Lower lobe of right lung (tissue), 2 donors: Measurements from ENCODE around the gene SEC16B. TPM values are rescaled to one million over a fixed set of nuclear protein-coding genes. Genes with fewer than 3 reads are reported as not detected.
A peak's percentile ranks its signal among the peaks of the same experiment; 100 is the strongest.
"Not testable (repeated sequence)": the region's sequence is repeated elsewhere in the genome, so short reads cannot be mapped to it uniquely, and the experiment has no call there.

Experiments used
- ATAC-seq, 2 donors: fragments of 200-7000 bp; cut with Tn5 transposase; one replicate each; pipeline ENCODE4 v1.9.1; 2020 to 2022; ENCODE audit warnings: mild to moderate bottlenecking in 2 of 2, moderate library complexity in 2 of 2
- DNase-seq: peaks from one replicate; pipeline ENCODE4 v3.0.0-alpha.2; 2020
- H3K27ac ChIP-seq: fragments of 200-600 bp; one replicate; pipeline ENCODE4 v1.8.0; 2022
- H3K27me3 ChIP-seq: fragments of 200-600 bp; one replicate; pipeline ENCODE4 v1.8.0; 2022; ENCODE audit warnings: low read depth
- H3K36me3 ChIP-seq: fragments of 200-600 bp; one replicate; pipeline ENCODE4 v1.8.0; 2022; ENCODE audit warnings: mild to moderate bottlenecking
- H3K4me1 ChIP-seq: fragments of 200-600 bp; one replicate; pipeline ENCODE4 v1.8.0; 2022
- H3K4me3 ChIP-seq: fragments of 200-600 bp; one replicate; pipeline ENCODE4 v1.8.0; 2022; ENCODE audit warnings: mild to moderate bottlenecking
- H3K9me3 ChIP-seq: fragments of 200-600 bp; one replicate; pipeline ENCODE4 v1.8.0; 2022
- CTCF ChIP-seq: fragments of 200-600 bp; IDR thresholded peaks from one replicate; pipeline ENCODE4 v1.8.0; 2022; ENCODE audit warnings: antibody characterized with exemption, mild to moderate bottlenecking
- intact Hi-C: fragments of 100-400 bp; cut with DNase I; formaldehyde crosslinking; loops from one replicate; pipeline ENCODE4 v1.11.0; 2022
- total RNA-seq: library from RNA; stranded (reverse); fragmentation: NEBNext Ultra II Directional; extraction: Animal tissue kit (Norgen Biotek cat#: 25700); gene quantifications from one replicate; pipeline ENCODE4 v1.2.1, GENCODE V29; 2021
- donor health status: DM: no; HTN: yes; CAD: no; lungs with severe emphysema.

SEC16B gene
- total RNA-seq, 1 donor from 2014 or later = 1.9 TPM

GRCh38 chr1:177998696-177999631, 29.1 kb upstream of the SEC16B start:
- H3K9me3 ChIP-seq = no peaks in the 10 kb centered on the region
- TF ChIP-seq CTCF = no peak
- no peak for ATAC-seq
- intact Hi-C loops = no loop called here
- no peaks in the 10 kb centered on the region for H3K27me3 ChIP-seq
- no peaks in the 10 kb centered on the region for H3K4me1 ChIP-seq
- no peak overlapping the region for H3K27ac ChIP-seq
- H3K4me3 ChIP-seq = no peak overlapping the region
- DNase-seq = no peak
- H3K36me3 ChIP-seq = no peaks in the 10 kb centered on the region

- no peak for TF ChIP-seq CTCF
- H3K4me3 ChIP-seq = no peak overlapping the region
- H3K9me3 ChIP-seq = no peaks in the 10 kb centered on the region
- ATAC-seq (peak in 1 of 2 donors; percentile 17), DNase-seq (no peak)
- no peaks in the 10 kb centered on the region for H3K27me3 ChIP-seq
- intact Hi-C loops = no loop called here
- no peaks in the 10 kb centered on the region for H3K4me1 ChIP-seq
- no peak overlapping the region for H3K27ac ChIP-seq
- H3K36me3 ChIP-seq = no peaks in the 10 kb centered on the region
Measured at GRCh38 chr1:177996957-177997356, 27.1 kb upstream of the SEC16B start.

- no peaks in the 10 kb centered on the region for H3K27me3 ChIP-seq
- intact Hi-C loops = no loop called here
- H3K27ac ChIP-seq = no peak overlapping the region
- no peaks in the 10 kb centered on the region for H3K9me3 ChIP-seq
- no peak overlapping the region for H3K4me3 ChIP-seq
- ATAC-seq (no peak), DNase-seq (no peak)
- no peak for TF ChIP-seq CTCF
- no peaks in the 10 kb centered on the region for H3K36me3 ChIP-seq
- no peaks in the 10 kb centered on the region for H3K4me1 ChIP-seq
Measured at GRCh38 chr1:177995369-177995768, 25.5 kb upstream of the SEC16B start.

GRCh38 chr1:177986281-177986680, 16.4 kb upstream of the SEC16B start:
- H3K4me1 ChIP-seq, H3K27me3 ChIP-seq, H3K9me3 ChIP-seq, intact Hi-C loops, ATAC-seq, H3K36me3 ChIP-seq, H3K27ac ChIP-seq, DNase-seq, H3K4me3 ChIP-seq: not testable (repeated sequence)

- intact Hi-C loops = no loop called here
- ATAC-seq = no peak
- H3K27ac ChIP-seq = no peak overlapping the region
- no peaks in the 10 kb centered on the region for H3K36me3 ChIP-seq
- no peak for TF ChIP-seq CTCF
- peaks cover 5% of the 10 kb centered on the region for H3K9me3 ChIP-seq
- DNase-seq = no peak
- H3K4me1 ChIP-seq = no peaks in the 10 kb centered on the region
- no peaks in the 10 kb centered on the region for H3K27me3 ChIP-seq
- no peak overlapping the region for H3K4me3 ChIP-seq
Measured at GRCh38 chr1:177984761-177985160, 14.9 kb upstream of the SEC16B start.

GRCh38 chr1:177984136-177984525, 14.3 kb upstream of the SEC16B start:
- no peak for TF ChIP-seq CTCF
- intact Hi-C loops = no loop called here
- Histone ChIP-seq H3K36me3 (no peaks in the 10 kb centered on the region), H3K27me3 (no peaks in the 10 kb centered on the region), H3K4me1 (no peaks in the 10 kb centered on the region), H3K4me3 (no peak overlapping the region), H3K9me3 (no peaks in the 10 kb centered on the region), H3K27ac (peak overlapping the region; percentile 5)
- DNase-seq (no peak), ATAC-seq (peak; percentile 19 to 42)
